Fibroblast of skin of right quadriceps (primary cell): ENCODE data around the gene SPG11.
A peak's percentile ranks its signal among the peaks of the same experiment; 100 is the strongest.
"Not testable (repeated sequence)": the region's sequence is repeated elsewhere in the genome, so short reads cannot be mapped to it uniquely, and the experiment has no call there.

ENCODE experiments used
- DNase-seq: peaks from one replicate; pipeline ENCODE4 v3.0.0-alpha.2; 2013

Gene SPG11

GRCh38 chr15:44673639-44674038 is 10.2 kb upstream of the SPG11 start:
- DNase-seq, result no peak

GRCh38 chr15:44670087-44670950 is 6.9 kb upstream of the SPG11 start:
- DNase-seq, result no peak

- DNase-seq, result no peak
Measured at GRCh38 chr15:44668921-44669320, 5.5 kb upstream of the SPG11 start.

- no peak for DNase-seq
Measured at GRCh38 chr15:44667039-44667360, 3.5 kb upstream of the SPG11 start.

- DNase-seq, result no peak
Measured at GRCh38 chr15:44666210-44667038, 3.0 kb upstream of the SPG11 start.

GRCh38 chr15:44662478-44663409 is 718 bp downstream of the SPG11 start:
- peak; percentile 21 for DNase-seq

- DNase-seq, result no peak
Measured at GRCh38 chr15:44661576-44661975, 1.9 kb downstream of the SPG11 start.

- DNase-seq, result no peak
Measured at GRCh38 chr15:44659056-44659455, 4.4 kb downstream of the SPG11 start.

GRCh38 chr15:44657378-44657777 is 6.1 kb downstream of the SPG11 start:
- DNase-seq, result no peak

- DNase-seq, result no peak
Measured at GRCh38 chr15:44656913-44657312, 6.5 kb downstream of the SPG11 start.

GRCh38 chr15:44656298-44656697 is 7.2 kb downstream of the SPG11 start:
- DNase-seq, result no peak

GRCh38 chr15:44654858-44655257 is 8.6 kb downstream of the SPG11 start:
- DNase-seq, result peak; percentile 72

- DNase-seq, result no peak
Measured at GRCh38 chr15:44647637-44648036, 15.8 kb downstream of the SPG11 start.

- DNase-seq, result no peak
Measured at GRCh38 chr15:44647036-44647435, 16.4 kb downstream of the SPG11 start.

- no peak for DNase-seq
Measured at GRCh38 chr15:44646460-44646859, 17.0 kb downstream of the SPG11 start.

- DNase-seq, result no peak
Measured at GRCh38 chr15:44641651-44642050, 21.8 kb downstream of the SPG11 start.

- no peak for DNase-seq
Measured at GRCh38 chr15:44636976-44637375, 26.5 kb downstream of the SPG11 start.

- peak; percentile 21 for DNase-seq
Measured at GRCh38 chr15:44633603-44634002, 29.9 kb downstream of the SPG11 start.

GRCh38 chr15:44625286-44625685 is 38.2 kb downstream of the SPG11 start:
- not testable (repeated sequence) for DNase-seq

- no peak for DNase-seq
Measured at GRCh38 chr15:44623178-44623577, 40.3 kb downstream of the SPG11 start.

GRCh38 chr15:44620081-44620480 is 43.4 kb downstream of the SPG11 start:
- no peak for DNase-seq

- no peak for DNase-seq
Measured at GRCh38 chr15:44616974-44617373, 46.5 kb downstream of the SPG11 start.

GRCh38 chr15:44606740-44607139 is 56.7 kb downstream of the SPG11 start:
- DNase-seq, result no peak
